ENCODE measurements around the gene MAK. TPM values are rescaled to one million over a fixed set of nuclear protein-coding genes. Genes with fewer than 3 reads are reported as not detected.
"Not testable (repeated sequence)": the region's sequence is repeated elsewhere in the genome, so short reads cannot be mapped to it uniquely, and the experiment has no call there.

The MAK gene
- total RNA-seq, 1 experiment from 2014 or later = 0.22 TPM

GRCh38 chr6:10750568-10750967, 87.8 kb downstream of the MAK start:
- POLR2A ChIA-PET; H3K4me2 ChIP-seq (ENCODE audit: low read length); intact Hi-C loops (cut with micrococcal nuclease): not testable (repeated sequence)

GRCh38 chr6:10749734-10750133, 88.6 kb downstream of the MAK start:
- RAD21 ChIA-PET (ENCODE audit: low non-redundant PET in 1 of 2, low total read pairs in 2 of 2, uncharacterized antibody in 2 of 2, unreplicated experiment in 2 of 2) = no interaction called here

More at GRCh38 chr6:10750568-10750967, 87.8 kb downstream of the MAK start:
- peaks cover 7 to 37% of the 10 kb centered on the region in 2 experiments for H3K36me3 ChIP-seq (ENCODE audit: control insufficient read depth in 1 of 2, insufficient read depth in 2 of 2, low read length in 2 of 2)
- BruUV-seq (replicated peaks); H4K20me1 ChIP-seq (ENCODE audit: insufficient read depth); CTCF ChIA-PET; H3K4me3 ChIP-seq (replicated peaks in 1 of 2; ENCODE audit: low read depth in 1 of 2, low read length in 2 of 2); H3K9me2 ChIP-seq (ENCODE audit: insufficient read depth); H3K27ac ChIP-seq (ENCODE audit: low read depth, low read length); ATAC-seq; H2AFZ ChIP-seq (ENCODE audit: low read depth, low read length, poor library complexity, severe bottlenecking); DNase-seq (ENCODE audit: low read depth, low spot score); RAD21 ChIA-PET (ENCODE audit: low non-redundant PET in 1 of 2, low total read pairs in 2 of 2, uncharacterized antibody in 2 of 2, unreplicated experiment in 2 of 2); H3K9me3 ChIP-seq (ENCODE audit: control insufficient read depth in 1 of 2, insufficient read depth in 1 of 2, low read depth in 1 of 2, low read length in 2 of 2); H3K9ac ChIP-seq (ENCODE audit: low read length); H3K27me3 ChIP-seq (ENCODE audit: insufficient read depth, low read length): not testable (repeated sequence)
- peaks cover 78% of the 10 kb centered on the region for H3K79me2 ChIP-seq (ENCODE audit: insufficient read depth, low read length)
- H3K4me1 ChIP-seq (ENCODE audit: control insufficient read depth in 1 of 2, insufficient read depth in 2 of 2, low read length in 2 of 2) = peaks cover 9 to 21% of the 10 kb centered on the region in 2 experiments; a peak in 3 of 4 replicates

More at GRCh38 chr6:10749734-10750133, 88.6 kb downstream of the MAK start:
- DNase-seq (ENCODE audit: low read depth, low spot score) (no peak), ATAC-seq (no peak)
- Histone ChIP-seq H3K27ac (ENCODE audit: low read depth, low read length) (no peak overlapping the region), H2AFZ (ENCODE audit: low read depth, low read length, poor library complexity, severe bottlenecking) (no peak overlapping the region), H3K9me3 (ENCODE audit: control insufficient read depth in 1 of 2, insufficient read depth in 1 of 2, low read depth in 1 of 2, low read length in 2 of 2) (no peaks in the 10 kb centered on the region), H3K4me2 (ENCODE audit: low read length) (peak overlapping the region; percentile 92; the same call in 1 of the 2 replicates), H3K27me3 (ENCODE audit: insufficient read depth, low read length) (no peaks in the 10 kb centered on the region), H4K20me1 (ENCODE audit: insufficient read depth) (no peaks in the 10 kb centered on the region; the same call in 1 of the 2 replicates), H3K9ac (ENCODE audit: low read length) (no peak overlapping the region), H3K36me3 (ENCODE audit: control insufficient read depth in 1 of 2, insufficient read depth in 2 of 2, low read length in 2 of 2) (peaks cover 7 to 32% of the 10 kb centered on the region in 2 experiments; a peak in 3 of 4 replicates), H3K4me1 (ENCODE audit: control insufficient read depth in 1 of 2, insufficient read depth in 2 of 2, low read length in 2 of 2) (peaks cover 9 to 21% of the 10 kb centered on the region in 2 experiments; a peak in 3 of 4 replicates), H3K4me3 (replicated peaks in 1 of 2; ENCODE audit: low read depth in 1 of 2, low read length in 2 of 2) (no peak overlapping the region), H3K79me2 (ENCODE audit: insufficient read depth, low read length) (peaks cover 70% of the 10 kb centered on the region), H3K9me2 (ENCODE audit: insufficient read depth) (no peaks in the 10 kb centered on the region)
- ChIA-PET CTCF (no interaction called here), POLR2A (interaction anchor here (0.5 kb wide), 1 partner anchor 13 kb away, joined by 3 read pairs; no protein-coding TSS in a partner anchor)
- intact Hi-C loops (cut with micrococcal nuclease) = no loop called here
- no TSS peak for BruUV-seq (replicated peaks)
- TF ChIP-seq FOSL1 (IDR thresholded peaks at IDR 0.05; ENCODE audit: low read depth) = no peak
- no peak for TF ChIP-seq SIN3A (IDR thresholded peaks at IDR 0.05; ENCODE audit: low read depth)
- no peak for TF ChIP-seq MAX (IDR thresholded peaks at IDR 0.05)
- TF ChIP-seq JUND (IDR thresholded peaks at IDR 0.05) = no peak
